Endothelial cell (in vitro differentiated cells): ENCODE results near the gene PICK1. TPM values are rescaled to one million over a fixed set of nuclear protein-coding genes. Genes with fewer than 3 reads are reported as not detected.

ENCODE experiments used
- DNase-seq: peaks from one replicate; pipeline ENCODE4 v3.0.0; 2021; ENCODE audit warnings: low spot score
- H3K27ac Mint-ChIP-seq: one replicate; pipeline ENCODE4 v1.8.0; 2021; ENCODE audit warnings: mixed read lengths, inconsistent platforms; ENCODE audit not compliant: unreplicated experiment
- H3K27me3 Mint-ChIP-seq: one replicate; pipeline ENCODE4 v1.8.0; 2021; ENCODE audit warnings: mild to moderate bottlenecking, moderate library complexity, mixed read lengths, inconsistent platforms; ENCODE audit not compliant: unreplicated experiment
- H3K36me3 Mint-ChIP-seq: one replicate; pipeline ENCODE4 v1.8.0; 2021; ENCODE audit warnings: mild to moderate bottlenecking, low read depth, mixed read lengths, inconsistent platforms; ENCODE audit not compliant: unreplicated experiment
- H3K4me1 Mint-ChIP-seq: one replicate; pipeline ENCODE4 v1.8.0; 2021; ENCODE audit warnings: mild to moderate bottlenecking, mixed read lengths, inconsistent platforms; ENCODE audit not compliant: unreplicated experiment
- H3K4me3 Mint-ChIP-seq: one replicate; pipeline ENCODE4 v1.8.0; 2021; ENCODE audit warnings: mild to moderate bottlenecking, mixed read lengths, inconsistent platforms; ENCODE audit not compliant: unreplicated experiment
- H3K9me3 Mint-ChIP-seq: one replicate; pipeline ENCODE4 v1.8.0; 2021; ENCODE audit warnings: mixed read lengths, inconsistent platforms; ENCODE audit not compliant: unreplicated experiment
- CTCF ChIP-seq: fragments of 200-600 bp; sonication (generic); IDR thresholded peaks from one replicate; pipeline ENCODE4 v1.5.0; 2021; ENCODE audit warnings: antibody characterized with exemption; ENCODE audit not compliant: unreplicated experiment
- total RNA-seq: library from RNA; stranded (reverse); fragmentation: NEBNext Ultra II Directional; extraction: Animal tissue kit (Norgen Biotek cat#: 25700); gene quantifications from one replicate; pipeline ENCODE4 v1.2.1, GENCODE V29; 2021; ENCODE audit not compliant: unreplicated experiment

PICK1 gene
- total RNA-seq, 1 donor from 2014 or later: 24.1 TPM

DNA sequence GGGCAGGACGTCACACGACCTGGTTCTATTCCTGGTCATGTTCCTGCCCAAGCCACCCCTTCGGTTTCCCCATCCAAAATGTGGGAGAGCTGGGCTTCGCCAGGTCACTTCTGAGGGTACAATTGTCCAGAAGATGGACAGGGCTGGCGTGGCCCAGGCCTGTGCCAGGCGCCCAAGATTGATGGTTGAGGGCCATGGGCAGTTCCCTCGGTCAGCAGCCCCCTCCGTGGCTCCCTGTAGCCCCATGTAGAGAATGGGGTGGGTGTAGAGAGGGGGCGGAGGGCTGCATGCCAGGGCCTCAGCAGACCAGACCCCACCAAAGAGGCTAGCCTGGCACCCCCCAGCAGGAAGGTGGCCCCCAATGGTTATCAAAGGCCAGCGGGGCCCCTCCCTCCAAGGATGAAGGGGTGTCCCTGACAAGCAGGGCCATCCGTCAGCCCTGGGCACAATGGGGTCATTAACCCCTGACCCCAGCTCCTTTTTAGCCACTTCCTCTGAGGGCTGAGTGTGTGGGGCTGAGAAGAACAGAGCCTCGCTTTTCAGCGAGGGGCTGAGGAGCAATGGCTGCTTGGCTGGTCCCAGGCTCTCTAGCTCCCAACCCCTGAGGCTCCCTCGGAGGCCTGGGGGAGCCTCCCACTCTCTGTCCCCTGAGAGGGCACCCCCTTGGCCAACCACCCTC, 11.0 kb upstream of the PICK1 start:
- Mint-ChIP-seq H3K27ac (no peak overlapping the region), H3K36me3 (no peaks in the 10 kb centered on the region), H3K9me3 (no peaks in the 10 kb centered on the region), H3K4me1 (peaks cover 3% of the 10 kb centered on the region), H3K27me3 (peaks cover 9% of the 10 kb centered on the region), H3K4me3 (no peak overlapping the region)
- no peak for TF ChIP-seq CTCF
- no peak for DNase-seq

DNA sequence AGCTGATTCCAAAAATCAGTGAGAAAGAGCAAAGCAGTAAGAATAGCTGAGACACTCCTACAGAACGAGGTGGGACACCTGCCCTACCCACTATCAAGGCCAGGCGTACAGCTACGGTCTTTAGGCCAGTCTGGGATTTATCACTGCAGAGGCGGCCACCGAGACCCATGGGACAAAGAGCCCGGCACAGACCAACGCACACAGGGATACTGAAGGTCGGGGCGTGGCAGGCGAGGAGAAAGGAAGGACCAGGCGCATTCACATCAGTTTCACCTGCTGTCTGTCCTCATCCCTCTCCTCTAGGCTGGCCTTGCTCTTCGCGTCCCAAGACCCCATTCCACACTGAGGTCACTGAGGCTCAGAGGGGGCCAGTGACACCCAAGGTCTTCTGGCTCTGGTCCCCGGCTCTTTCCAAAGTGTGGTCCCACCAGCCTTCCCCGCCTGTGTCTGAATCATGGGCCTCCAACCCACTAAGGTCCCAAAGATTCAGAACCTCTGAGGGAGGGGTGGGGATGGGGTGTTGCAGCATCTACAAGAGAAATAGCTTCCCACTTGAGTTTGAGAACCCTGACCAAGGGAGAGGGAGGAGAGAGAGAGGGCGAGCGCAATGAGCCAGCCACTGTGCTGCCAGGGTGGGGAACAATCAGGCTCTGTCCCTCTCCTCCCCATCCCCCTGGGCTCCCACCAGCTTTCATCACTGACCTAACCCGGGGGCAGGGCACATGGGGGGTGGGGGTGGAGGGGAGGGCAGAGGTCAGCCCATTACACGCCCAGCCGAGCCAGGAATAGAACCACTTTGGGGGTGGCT, 7.2 kb upstream of the PICK1 start:
- no peaks in the 10 kb centered on the region for H3K9me3 Mint-ChIP-seq
- no peaks in the 10 kb centered on the region for H3K36me3 Mint-ChIP-seq
- no peaks in the 10 kb centered on the region for H3K4me1 Mint-ChIP-seq
- no peak overlapping the region for H3K4me3 Mint-ChIP-seq
- TF ChIP-seq CTCF: no peak
- DNase-seq: no peak
- H3K27me3 Mint-ChIP-seq: peaks cover 8% of the 10 kb centered on the region
- no peak overlapping the region for H3K27ac Mint-ChIP-seq

GRCh38 chr22:38050720-38051119, 6.5 kb upstream of the PICK1 start:
- H3K27ac Mint-ChIP-seq: no peak overlapping the region
- no peak overlapping the region for H3K4me3 Mint-ChIP-seq
- no peak for TF ChIP-seq CTCF

DNA sequence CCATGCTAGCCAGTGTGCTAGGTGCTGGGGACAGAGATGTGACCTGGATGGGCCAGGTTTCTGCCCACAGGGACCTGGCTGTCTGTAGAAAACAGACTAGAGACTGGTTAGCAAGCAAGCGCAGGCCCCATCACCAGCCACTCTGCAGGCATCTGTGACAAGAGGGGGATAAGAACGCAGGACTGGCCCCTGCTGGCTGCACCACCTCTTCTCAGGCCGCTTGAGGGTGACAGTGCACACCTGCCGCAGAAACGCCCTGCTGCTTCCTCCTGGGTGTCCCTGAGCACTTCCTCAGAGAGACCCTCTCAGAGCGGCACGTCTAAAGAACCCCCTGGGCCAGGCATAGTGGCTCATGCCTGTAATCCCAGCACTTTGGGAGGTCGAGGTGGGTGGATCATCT, 5.9 kb upstream of the PICK1 start:
- no peak for TF ChIP-seq CTCF
- H3K9me3 Mint-ChIP-seq: no peaks in the 10 kb centered on the region
- peaks cover 5% of the 10 kb centered on the region for H3K27me3 Mint-ChIP-seq
- no peak for DNase-seq
- H3K36me3 Mint-ChIP-seq: no peaks in the 10 kb centered on the region
- H3K4me3 Mint-ChIP-seq: no peak overlapping the region
- H3K4me1 Mint-ChIP-seq: no peaks in the 10 kb centered on the region
- H3K27ac Mint-ChIP-seq: no peak overlapping the region

More at GRCh38 chr22:38050720-38051119, 6.5 kb upstream of the PICK1 start:
- Mint-ChIP-seq H3K36me3 (no peaks in the 10 kb centered on the region), H3K9me3 (no peaks in the 10 kb centered on the region), H3K27me3 (peaks cover 5% of the 10 kb centered on the region), H3K4me1 (no peaks in the 10 kb centered on the region)
- no peak for DNase-seq
